ENCODE measurements around the gene OCSTAMP. TPM values are rescaled to one million over a fixed set of nuclear protein-coding genes. Genes with fewer than 3 reads are reported as not detected.

Gene OCSTAMP
- total RNA-seq, 1 donor from 2014 or later, result not detected

GRCh38 chr20:46553926-46554325 is 3.5 kb upstream of the OCSTAMP start:
- H3K79me2 ChIP-seq (ENCODE audit: low read depth), result no peaks in the 10 kb centered on the region
- H3K9me3 ChIP-seq (ENCODE audit: low read depth), result no peaks in the 10 kb centered on the region
- peaks cover 2% of the 10 kb centered on the region for H3K27me3 Mint-ChIP-seq (ENCODE audit: insufficient read depth, low read depth)
- peaks cover 3% of the 10 kb centered on the region for H3K27me3 ChIP-seq
- no peak overlapping the region for H3K4me3 Mint-ChIP-seq
- no peaks in the 10 kb centered on the region for H4K20me1 ChIP-seq (ENCODE audit: low read depth)
- H3K9ac ChIP-seq, result no peak overlapping the region
- peaks cover 17% of the 10 kb centered on the region for H3K4me1 ChIP-seq
- peaks cover 58% of the 10 kb centered on the region for H3K4me1 Mint-ChIP-seq
- no peak overlapping the region for H3K4me2 ChIP-seq
- no peaks in the 10 kb centered on the region for H3K36me3 ChIP-seq
- H3K27ac ChIP-seq, result no peak overlapping the region
- no peaks in the 10 kb centered on the region for H3K9me3 Mint-ChIP-seq
- no peak overlapping the region for H3K4me3 ChIP-seq
- no peaks in the 10 kb centered on the region for H3K36me3 Mint-ChIP-seq
- peaks cover 10% of the 10 kb centered on the region for H3F3A ChIP-seq (ENCODE audit: low read depth)
- no peak for DNase-seq (ENCODE audit: low spot score)
- no peak overlapping the region for H2AFZ ChIP-seq (replicated peaks)
- TF ChIP-seq EZH2phosphoT487 (IDR thresholded peaks at IDR 0.05) (no peak), CTCF (IDR thresholded peaks at IDR 0.05) (no peak), EZH2 (IDR thresholded peaks at IDR 0.05) (no peak)
- H3K27ac Mint-ChIP-seq, result peak overlapping the region; percentile 42

- Mint-ChIP-seq H3K27ac (peak overlapping the region; percentile 100), H3K27me3 (ENCODE audit: insufficient read depth, low read depth) (peaks cover 2% of the 10 kb centered on the region), H3K9me3 (no peaks in the 10 kb centered on the region), H3K4me3 (peak overlapping the region; percentile 40), H3K36me3 (no peaks in the 10 kb centered on the region), H3K4me1 (peaks cover 48% of the 10 kb centered on the region)
- Histone ChIP-seq H3K9ac (no peak overlapping the region), H4K20me1 (ENCODE audit: low read depth) (no peaks in the 10 kb centered on the region), H3K4me1 (peaks cover 9% of the 10 kb centered on the region), H3F3A (ENCODE audit: low read depth) (no peaks in the 10 kb centered on the region), H3K4me2 (peak overlapping the region; percentile 38), H2AFZ (replicated peaks) (no peak overlapping the region), H3K79me2 (ENCODE audit: low read depth) (no peaks in the 10 kb centered on the region), H3K4me3 (no peak overlapping the region), H3K36me3 (no peaks in the 10 kb centered on the region), H3K27me3 (peaks cover 3% of the 10 kb centered on the region), H3K27ac (no peak overlapping the region), H3K9me3 (ENCODE audit: low read depth) (no peaks in the 10 kb centered on the region)
- DNase-seq (ENCODE audit: low spot score), result no peak
- no peak for TF ChIP-seq EZH2 (IDR thresholded peaks at IDR 0.05)
- no peak for TF ChIP-seq EZH2phosphoT487 (IDR thresholded peaks at IDR 0.05)
- TF ChIP-seq CTCF (IDR thresholded peaks at IDR 0.05), result no peak
These were observed 2.3 kb upstream of the OCSTAMP start for GRCh38 chr20:46552460-46553420.

GRCh38 chr20:46551522-46552381 is 1.3 kb upstream of the OCSTAMP start:
- H4K20me1 ChIP-seq (ENCODE audit: low read depth), result no peaks in the 10 kb centered on the region
- H3K9ac ChIP-seq, result no peak overlapping the region
- H3K79me2 ChIP-seq (ENCODE audit: low read depth), result no peaks in the 10 kb centered on the region
- peaks cover 9% of the 10 kb centered on the region for H3K4me1 ChIP-seq
- Mint-ChIP-seq H3K36me3 (no peaks in the 10 kb centered on the region), H3K27ac (peak overlapping the region; percentile 100), H3K4me3 (peak overlapping the region; percentile 40), H3K27me3 (ENCODE audit: insufficient read depth, low read depth) (peaks cover 2% of the 10 kb centered on the region), H3K9me3 (no peaks in the 10 kb centered on the region), H3K4me1 (peaks cover 44% of the 10 kb centered on the region)
- peak overlapping the region; percentile 50 for H2AFZ ChIP-seq (replicated peaks)
- peaks cover under 1% of the 10 kb centered on the region for H3K27me3 ChIP-seq
- no peaks in the 10 kb centered on the region for H3K9me3 ChIP-seq (ENCODE audit: low read depth)
- no peaks in the 10 kb centered on the region for H3K36me3 ChIP-seq
- peak overlapping the region; percentile 38 for H3K4me2 ChIP-seq
- TF ChIP-seq EZH2 (IDR thresholded peaks at IDR 0.05) (no peak), EZH2phosphoT487 (IDR thresholded peaks at IDR 0.05) (no peak), CTCF (IDR thresholded peaks at IDR 0.05) (no peak)
- H3F3A ChIP-seq (ENCODE audit: low read depth), result no peaks in the 10 kb centered on the region
- H3K27ac ChIP-seq, result no peak overlapping the region
- DNase-seq (ENCODE audit: low spot score), result peak; percentile 21
- no peak overlapping the region for H3K4me3 ChIP-seq
